ENCODE results near the gene PXDN. TPM values are rescaled to one million over a fixed set of nuclear protein-coding genes. Genes with fewer than 3 reads are reported as not detected.
"Not testable (repeated sequence)": the region's sequence is repeated elsewhere in the genome, so short reads cannot be mapped to it uniquely, and the experiment has no call there.

The PXDN gene
- total RNA-seq, 1 donor from 2014 or later, result 31.1 TPM

GRCh38 chr2:1702186-1702565 is 42.1 kb downstream of the PXDN start:
- DNase-seq (ENCODE audit: low spot score), result no peak

GRCh38 chr2:1701556-1702185 is 42.6 kb downstream of the PXDN start:
- DNase-seq (ENCODE audit: low spot score), result no peak

GRCh38 chr2:1701020-1701419 is 43.3 kb downstream of the PXDN start:
- no peak for DNase-seq (ENCODE audit: low spot score)

GRCh38 chr2:1700427-1700826 is 43.9 kb downstream of the PXDN start:
- not testable (repeated sequence) for DNase-seq (ENCODE audit: low spot score)

- no peak for DNase-seq (ENCODE audit: low spot score)
Observed at GRCh38 chr2:1698188-1698945, 45.9 kb downstream of the PXDN start.

- DNase-seq (ENCODE audit: low spot score), result no peak
Observed at GRCh38 chr2:1697601-1698000, 46.7 kb downstream of the PXDN start.

GRCh38 chr2:1696472-1696871 is 47.8 kb downstream of the PXDN start:
- DNase-seq (ENCODE audit: low spot score), result no peak

GRCh38 chr2:1694371-1695271 is 49.7 kb downstream of the PXDN start:
- DNase-seq (ENCODE audit: low spot score), result no peak

GRCh38 chr2:1693723-1694122 is 50.6 kb downstream of the PXDN start:
- DNase-seq (ENCODE audit: low spot score), result no peak

- DNase-seq (ENCODE audit: low spot score), result no peak
Observed at GRCh38 chr2:1692342-1692741, 52.0 kb downstream of the PXDN start.

- no peak for DNase-seq (ENCODE audit: low spot score)
Observed at GRCh38 chr2:1691366-1691765, 52.9 kb downstream of the PXDN start.

- no peak for DNase-seq (ENCODE audit: low spot score)
Observed at GRCh38 chr2:1690056-1690775, 54.1 kb downstream of the PXDN start.

GRCh38 chr2:1688859-1689258 is 55.5 kb downstream of the PXDN start:
- DNase-seq (ENCODE audit: low spot score), result no peak

- no peak for DNase-seq (ENCODE audit: low spot score)
Observed at GRCh38 chr2:1688161-1688560, 56.2 kb downstream of the PXDN start.

- no peak for DNase-seq (ENCODE audit: low spot score)
Observed at GRCh38 chr2:1687254-1687653, 57.1 kb downstream of the PXDN start.

GRCh38 chr2:1686784-1687105 is 57.6 kb downstream of the PXDN start:
- DNase-seq (ENCODE audit: low spot score), result no peak

- no peak for DNase-seq (ENCODE audit: low spot score)
Observed at GRCh38 chr2:1685957-1686783, 58.1 kb downstream of the PXDN start.

GRCh38 chr2:1685078-1685956 is 59.0 kb downstream of the PXDN start:
- DNase-seq (ENCODE audit: low spot score), result no peak

- DNase-seq (ENCODE audit: low spot score), result no peak
Observed at GRCh38 chr2:1683297-1683696, 61.0 kb downstream of the PXDN start.

- DNase-seq (ENCODE audit: low spot score), result no peak
Observed at GRCh38 chr2:1682181-1682440, 62.2 kb downstream of the PXDN start.

All from mucosa of gallbladder (tissue), 1 donor.